Glutamatergic neuron (in vitro differentiated cells): ENCODE results near the gene NOP9. TPM values are rescaled to one million over a fixed set of nuclear protein-coding genes. Genes with fewer than 3 reads are reported as not detected.

Experiments
- DNase-seq: peaks from one replicate; pipeline ENCODE4 v3.0.0; 2022
- H3K27ac Mint-ChIP-seq: one replicate; pipeline ENCODE4 v1.8.0; 2020; ENCODE audit warnings: mild to moderate bottlenecking, mixed read lengths, inconsistent platforms; ENCODE audit not compliant: unreplicated experiment
- H3K27me3 Mint-ChIP-seq: one replicate; pipeline ENCODE4 v1.8.0; 2020; ENCODE audit warnings: mild to moderate bottlenecking, moderate library complexity, mixed read lengths, inconsistent platforms; ENCODE audit not compliant: unreplicated experiment
- H3K36me3 Mint-ChIP-seq: one replicate; pipeline ENCODE4 v1.8.0; 2020; ENCODE audit warnings: mild to moderate bottlenecking, mixed read lengths, inconsistent platforms; ENCODE audit not compliant: unreplicated experiment
- H3K4me1 Mint-ChIP-seq: one replicate; pipeline ENCODE4 v1.8.0; 2020; ENCODE audit warnings: mild to moderate bottlenecking, low read depth, mixed read lengths, inconsistent platforms; ENCODE audit not compliant: unreplicated experiment
- H3K4me3 Mint-ChIP-seq: one replicate; pipeline ENCODE4 v1.8.0; 2020; ENCODE audit warnings: mild to moderate bottlenecking, mixed read lengths, inconsistent platforms; ENCODE audit not compliant: unreplicated experiment
- H3K9me3 Mint-ChIP-seq: one replicate; pipeline ENCODE4 v1.8.0; 2020; ENCODE audit warnings: mild to moderate bottlenecking, moderate library complexity, mixed read lengths, inconsistent platforms; ENCODE audit not compliant: unreplicated experiment
- total RNA-seq: library from RNA; stranded (reverse); fragmentation: NEBNext Ultra II Directional; extraction: Animal tissue kit (Norgen Biotek cat#: 25700); gene quantifications from one replicate; pipeline ENCODE4 v1.2.1, GENCODE V29; 2021; ENCODE audit not compliant: unreplicated experiment
- TF ChIP-seq, protein P1 (sequence below): fragments of 200-600 bp; sonication (generic); IDR thresholded peaks from one replicate; pipeline ENCODE4 v1.5.0; 2021; ENCODE audit not compliant: partially characterized antibody, unreplicated experiment

NOP9 gene
- total RNA-seq, 1 donor from 2014 or later, result 29.2 TPM

DNA sequence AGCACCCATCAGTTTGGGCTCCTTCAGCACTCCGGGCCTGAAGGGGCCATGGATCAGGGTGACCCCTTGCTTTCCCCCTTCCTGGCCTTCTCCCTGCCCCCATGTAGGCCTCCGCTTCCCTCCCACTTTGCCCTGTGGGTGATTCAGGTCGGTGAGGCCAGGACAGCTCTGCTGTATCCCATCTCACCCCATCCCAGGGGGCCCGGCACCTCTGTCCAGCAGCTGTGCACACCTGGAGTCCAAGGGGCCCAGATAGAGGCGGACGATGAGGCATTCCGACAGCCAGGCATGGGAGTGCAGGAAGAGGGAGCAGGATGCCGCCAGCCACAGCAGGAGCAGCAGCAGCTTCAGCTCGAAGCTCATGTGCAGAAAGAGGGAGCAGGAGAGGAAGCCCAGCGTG, 23.0 kb downstream of the NOP9 start:
- Mint-ChIP-seq H3K9me3 (peaks cover 2% of the 10 kb centered on the region), H3K4me1 (no peaks in the 10 kb centered on the region), H3K4me3 (no peak overlapping the region), H3K36me3 (no peaks in the 10 kb centered on the region), H3K27ac (no peak overlapping the region), H3K27me3 (peaks cover 11% of the 10 kb centered on the region)
- no peak for DNase-seq
- TF ChIP-seq, protein P1, sequence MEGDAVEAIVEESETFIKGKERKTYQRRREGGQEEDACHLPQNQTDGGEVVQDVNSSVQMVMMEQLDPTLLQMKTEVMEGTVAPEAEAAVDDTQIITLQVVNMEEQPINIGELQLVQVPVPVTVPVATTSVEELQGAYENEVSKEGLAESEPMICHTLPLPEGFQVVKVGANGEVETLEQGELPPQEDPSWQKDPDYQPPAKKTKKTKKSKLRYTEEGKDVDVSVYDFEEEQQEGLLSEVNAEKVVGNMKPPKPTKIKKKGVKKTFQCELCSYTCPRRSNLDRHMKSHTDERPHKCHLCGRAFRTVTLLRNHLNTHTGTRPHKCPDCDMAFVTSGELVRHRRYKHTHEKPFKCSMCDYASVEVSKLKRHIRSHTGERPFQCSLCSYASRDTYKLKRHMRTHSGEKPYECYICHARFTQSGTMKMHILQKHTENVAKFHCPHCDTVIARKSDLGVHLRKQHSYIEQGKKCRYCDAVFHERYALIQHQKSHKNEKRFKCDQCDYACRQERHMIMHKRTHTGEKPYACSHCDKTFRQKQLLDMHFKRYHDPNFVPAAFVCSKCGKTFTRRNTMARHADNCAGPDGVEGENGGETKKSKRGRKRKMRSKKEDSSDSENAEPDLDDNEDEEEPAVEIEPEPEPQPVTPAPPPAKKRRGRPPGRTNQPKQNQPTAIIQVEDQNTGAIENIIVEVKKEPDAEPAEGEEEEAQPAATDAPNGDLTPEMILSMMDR, result no peak

DNA sequence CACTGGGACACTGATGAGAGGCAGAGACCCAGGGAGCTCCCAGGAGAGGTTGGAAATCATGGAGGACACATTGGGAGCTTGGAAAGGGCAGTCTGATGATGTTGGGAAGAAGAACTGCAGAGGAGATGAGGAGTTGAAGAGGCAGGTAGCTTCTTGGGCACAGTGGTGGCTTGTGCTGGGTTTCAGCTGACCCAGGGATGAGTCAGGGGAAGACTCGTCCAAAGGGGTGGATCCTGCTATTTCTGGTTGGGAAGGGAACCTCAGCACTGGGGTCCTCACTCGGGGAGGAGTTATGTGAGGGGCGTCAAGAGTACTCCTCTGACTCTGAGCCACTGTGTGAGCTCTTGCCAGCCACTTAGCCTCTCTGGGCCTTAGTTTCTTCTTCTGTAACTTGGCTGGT, 23.7 kb downstream of the NOP9 start:
- DNase-seq, result no peak
- no peaks in the 10 kb centered on the region for H3K4me1 Mint-ChIP-seq
- H3K27me3 Mint-ChIP-seq, result peaks cover 10% of the 10 kb centered on the region
- TF ChIP-seq, protein P1, result no peak
- no peak overlapping the region for H3K27ac Mint-ChIP-seq
- H3K4me3 Mint-ChIP-seq, result no peak overlapping the region
- no peaks in the 10 kb centered on the region for H3K36me3 Mint-ChIP-seq
- peaks cover 2% of the 10 kb centered on the region for H3K9me3 Mint-ChIP-seq

DNA sequence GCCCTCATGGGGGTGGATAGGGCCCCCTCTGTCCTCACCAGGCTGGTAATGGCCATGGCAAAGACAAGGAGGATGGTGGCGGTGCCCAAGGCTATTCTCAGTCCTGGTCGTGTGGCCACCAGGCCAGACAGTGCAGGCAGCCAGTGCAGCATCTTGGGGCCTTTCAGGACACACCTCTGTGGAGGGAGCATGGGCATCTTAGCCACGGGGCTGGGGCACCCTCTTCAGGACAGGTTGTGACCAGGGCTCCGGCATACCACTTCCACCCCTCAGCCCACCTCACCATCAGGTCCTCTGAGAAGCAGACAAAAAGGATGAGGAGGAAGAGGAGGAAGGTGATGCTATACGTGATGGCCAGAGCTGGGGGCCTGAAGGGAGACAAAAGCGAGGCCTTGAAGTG, 24.4 kb downstream of the NOP9 start:
- no peaks in the 10 kb centered on the region for H3K36me3 Mint-ChIP-seq
- peaks cover 8% of the 10 kb centered on the region for H3K27me3 Mint-ChIP-seq
- H3K4me3 Mint-ChIP-seq, result no peak overlapping the region
- H3K27ac Mint-ChIP-seq, result no peak overlapping the region
- DNase-seq, result no peak
- TF ChIP-seq, protein P1, result no peak
- H3K4me1 Mint-ChIP-seq, result no peaks in the 10 kb centered on the region
- H3K9me3 Mint-ChIP-seq, result no peaks in the 10 kb centered on the region

DNA sequence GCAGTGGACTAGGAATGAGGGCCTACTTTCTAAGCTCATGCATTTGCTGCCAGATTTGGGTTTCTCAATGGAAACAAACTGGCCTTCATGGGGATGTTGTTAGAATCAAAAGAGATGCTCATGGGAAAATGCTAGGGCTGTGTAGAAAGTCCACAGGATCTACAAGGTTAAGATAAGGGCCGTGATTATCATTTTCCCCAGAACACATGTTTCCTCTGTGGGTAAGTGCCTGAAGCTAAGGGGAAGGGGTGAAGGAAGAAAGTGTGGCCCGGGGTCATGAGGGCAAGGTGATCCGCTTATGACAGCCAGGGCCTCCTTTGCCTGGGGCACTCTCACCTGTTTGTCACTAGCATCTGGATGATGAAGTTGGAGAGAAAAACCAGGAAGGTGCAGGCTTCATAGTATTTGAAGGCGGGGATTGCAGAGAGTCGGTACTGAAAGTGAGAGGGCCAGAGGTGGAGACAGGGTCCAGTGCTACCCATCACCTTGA, 25.4 kb downstream of the NOP9 start:
- no peaks in the 10 kb centered on the region for H3K36me3 Mint-ChIP-seq
- H3K9me3 Mint-ChIP-seq, result no peaks in the 10 kb centered on the region
- DNase-seq, result no peak
- TF ChIP-seq, protein P1, result no peak
- no peaks in the 10 kb centered on the region for H3K4me1 Mint-ChIP-seq
- peaks cover 5% of the 10 kb centered on the region for H3K27me3 Mint-ChIP-seq
- peak overlapping the region; percentile 28 for H3K27ac Mint-ChIP-seq
- no peak overlapping the region for H3K4me3 Mint-ChIP-seq

DNA sequence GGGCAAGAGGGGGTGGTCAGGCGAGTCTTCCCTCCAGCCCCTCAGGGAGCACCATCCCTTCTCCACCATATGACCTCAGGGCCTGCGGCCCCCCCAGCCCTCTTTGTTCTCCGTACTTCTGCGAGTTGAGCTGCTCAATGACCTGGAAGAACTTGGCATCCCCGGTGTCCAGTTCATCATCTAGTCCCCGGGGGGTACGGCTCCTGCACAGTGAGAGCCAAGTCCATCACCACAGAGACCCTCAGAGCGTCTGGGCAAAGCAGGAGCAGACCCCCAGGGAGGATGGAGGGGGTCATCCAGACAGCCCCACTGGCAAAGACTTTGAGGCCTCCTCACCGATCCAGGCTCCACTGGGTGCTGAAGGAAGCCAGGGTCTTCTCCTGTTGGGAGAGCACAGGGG, 26.3 kb downstream of the NOP9 start:
- peaks cover 10% of the 10 kb centered on the region for H3K27me3 Mint-ChIP-seq
- peaks cover 3% of the 10 kb centered on the region for H3K9me3 Mint-ChIP-seq
- no peaks in the 10 kb centered on the region for H3K4me1 Mint-ChIP-seq
- TF ChIP-seq, protein P1, result no peak
- H3K4me3 Mint-ChIP-seq, result no peak overlapping the region
- H3K27ac Mint-ChIP-seq, result no peak overlapping the region
- no peaks in the 10 kb centered on the region for H3K36me3 Mint-ChIP-seq
- DNase-seq, result no peak
